AG04449 (cell line): ENCODE data around the gene ATAD2B.

ENCODE experiments used
- CTCF ChIA-PET: fragments of 350-600 bp; formaldehyde crosslinking; extraction: SDS; loops from one replicate; lab custom pipeline; 2021; ENCODE audit warnings: antibody characterized with exemption; lab: Yijun Ruan, JAX
- POLR2A ChIA-PET: fragments of 400-600, 350-600 bp; formaldehyde crosslinking; extraction: SDS; loops from one replicate; lab custom pipeline; 2020; ENCODE audit warnings: antibody characterized with exemption, inconsistent platforms; lab: Yijun Ruan, JAX
- DNase-seq: peaks from one replicate; pipeline ENCODE4 v3.0.0-alpha.2; 2010; ENCODE audit warnings: low read depth, low spot score
- H3K4me3 ChIP-seq: 2 replicates; pipeline ENCODE4 v1.5.1; 2011; ENCODE audit warnings: low read depth, mild to moderate bottlenecking, control low read depth, low read length
- TF ChIP-seq, protein P1 (sequence below): IDR thresholded peaks from one replicate; pipeline ENCODE4 v1.5.1; 2011; ENCODE audit warnings: mild to moderate bottlenecking, moderate library complexity, low read length, control low read depth, inconsistent platforms; ENCODE audit not compliant: insufficient read depth; ENCODE audit errors: missing control alignments

Gene ATAD2B

GRCh38 chr2:23918837-23919489 lies 8.0 kb downstream of the ATAD2B start:
- TF ChIP-seq, protein P1, sequence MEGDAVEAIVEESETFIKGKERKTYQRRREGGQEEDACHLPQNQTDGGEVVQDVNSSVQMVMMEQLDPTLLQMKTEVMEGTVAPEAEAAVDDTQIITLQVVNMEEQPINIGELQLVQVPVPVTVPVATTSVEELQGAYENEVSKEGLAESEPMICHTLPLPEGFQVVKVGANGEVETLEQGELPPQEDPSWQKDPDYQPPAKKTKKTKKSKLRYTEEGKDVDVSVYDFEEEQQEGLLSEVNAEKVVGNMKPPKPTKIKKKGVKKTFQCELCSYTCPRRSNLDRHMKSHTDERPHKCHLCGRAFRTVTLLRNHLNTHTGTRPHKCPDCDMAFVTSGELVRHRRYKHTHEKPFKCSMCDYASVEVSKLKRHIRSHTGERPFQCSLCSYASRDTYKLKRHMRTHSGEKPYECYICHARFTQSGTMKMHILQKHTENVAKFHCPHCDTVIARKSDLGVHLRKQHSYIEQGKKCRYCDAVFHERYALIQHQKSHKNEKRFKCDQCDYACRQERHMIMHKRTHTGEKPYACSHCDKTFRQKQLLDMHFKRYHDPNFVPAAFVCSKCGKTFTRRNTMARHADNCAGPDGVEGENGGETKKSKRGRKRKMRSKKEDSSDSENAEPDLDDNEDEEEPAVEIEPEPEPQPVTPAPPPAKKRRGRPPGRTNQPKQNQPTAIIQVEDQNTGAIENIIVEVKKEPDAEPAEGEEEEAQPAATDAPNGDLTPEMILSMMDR, result no peak
- POLR2A ChIA-PET, result no interaction called here
- CTCF ChIA-PET, result interaction anchor here (1.5 to 2.1 kb wide), 2 partner anchors 9 to 94 kb away, joined by 4 to 5 read pairs; partner anchors contain the start of gene ATAD2B
- H3K4me3 ChIP-seq, result no peak overlapping the region
- DNase-seq, result no peak

DNA sequence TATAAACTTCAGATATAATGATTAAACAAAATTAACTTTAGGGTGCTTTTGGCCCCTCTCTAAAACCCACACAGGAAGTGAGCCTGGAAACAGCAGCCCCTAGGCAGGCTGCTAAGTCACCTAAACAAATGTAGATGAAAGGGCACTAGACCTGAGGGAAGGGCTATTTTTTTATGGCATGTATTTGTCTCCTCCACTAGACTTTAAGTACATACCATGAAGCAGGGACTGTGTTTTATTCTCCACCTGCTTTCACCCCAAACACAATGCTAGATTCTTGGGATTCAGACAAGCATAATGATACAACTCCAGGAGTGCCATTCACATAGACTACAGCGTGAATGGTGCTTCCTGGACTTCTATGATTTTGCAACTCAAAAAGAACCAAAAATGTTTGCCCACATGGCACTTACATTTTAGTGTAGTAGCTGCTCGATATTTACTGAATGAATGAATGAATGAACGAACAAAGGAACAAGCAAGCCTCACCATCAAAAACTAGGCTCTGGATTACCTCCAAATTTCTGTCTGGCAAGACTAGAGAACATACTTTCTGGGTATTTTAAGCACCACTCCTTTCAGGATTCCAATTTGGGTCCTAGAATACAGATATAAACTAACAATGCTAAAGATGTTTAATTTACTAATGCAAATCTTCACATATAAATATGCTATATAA lies 10.1 kb downstream of the ATAD2B start:
- POLR2A ChIA-PET, result no interaction called here
- TF ChIP-seq, protein P1, result no peak
- H3K4me3 ChIP-seq, result no peak overlapping the region
- no peak for DNase-seq
- CTCF ChIA-PET, result no interaction called here

DNA sequence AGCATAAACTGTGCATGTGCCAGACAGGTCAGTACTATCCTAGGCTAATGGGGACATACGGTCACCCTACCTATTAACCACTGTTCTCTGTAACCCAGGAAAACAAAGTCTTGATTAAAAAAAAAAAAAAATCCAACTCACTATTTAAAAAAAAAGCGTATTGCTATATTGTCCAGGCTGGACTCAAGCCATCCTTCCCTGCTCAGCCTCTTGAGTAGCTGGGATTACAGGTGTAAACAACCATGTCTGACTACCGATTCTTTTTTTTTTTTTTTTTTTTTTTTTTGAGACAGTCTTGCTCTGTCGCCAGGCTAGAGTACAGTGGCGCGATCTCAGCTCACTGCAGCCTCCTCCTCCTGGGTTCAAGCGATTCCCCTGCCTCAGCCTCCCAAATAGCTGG lies 11.6 kb downstream of the ATAD2B start:
- POLR2A ChIA-PET, result interaction anchor here (0.7 to 1.3 kb wide), 2 partner anchors 12 to 207 kb away, joined by 4 to 9 read pairs; partner anchors contain the start of gene ATAD2B
- no peak overlapping the region for H3K4me3 ChIP-seq
- CTCF ChIA-PET, result interaction anchor here (1.7 kb wide), 1 partner anchor 11 kb away, joined by 7 read pairs; the partner anchor contains the start of gene ATAD2B
- DNase-seq, result no peak
- TF ChIP-seq, protein P1, result no peak

GRCh38 chr2:23912054-23912453 lies 14.9 kb downstream of the ATAD2B start:
- CTCF ChIA-PET, result interaction anchor here (4.3 kb wide), 1 partner anchor 14 kb away, joined by 24 read pairs; the partner anchor contains the start of gene ATAD2B
- POLR2A ChIA-PET, result no interaction called here
- DNase-seq, result no peak
- TF ChIP-seq, protein P1, result no peak
- H3K4me3 ChIP-seq, result no peak overlapping the region

GRCh38 chr2:23905155-23905554 lies 21.8 kb downstream of the ATAD2B start:
- POLR2A ChIA-PET, result interaction anchor here (1.3 kb wide), 1 partner anchor 22 kb away, joined by 3 read pairs; the partner anchor contains the start of gene ATAD2B
- TF ChIP-seq, protein P1, result no peak
- DNase-seq, result no peak
- CTCF ChIA-PET, result interaction anchor here (2.4 kb wide), 1 partner anchor 21 kb away, joined by 12 read pairs; the partner anchor contains the start of gene ATAD2B
- H3K4me3 ChIP-seq, result no peak overlapping the region

DNA sequence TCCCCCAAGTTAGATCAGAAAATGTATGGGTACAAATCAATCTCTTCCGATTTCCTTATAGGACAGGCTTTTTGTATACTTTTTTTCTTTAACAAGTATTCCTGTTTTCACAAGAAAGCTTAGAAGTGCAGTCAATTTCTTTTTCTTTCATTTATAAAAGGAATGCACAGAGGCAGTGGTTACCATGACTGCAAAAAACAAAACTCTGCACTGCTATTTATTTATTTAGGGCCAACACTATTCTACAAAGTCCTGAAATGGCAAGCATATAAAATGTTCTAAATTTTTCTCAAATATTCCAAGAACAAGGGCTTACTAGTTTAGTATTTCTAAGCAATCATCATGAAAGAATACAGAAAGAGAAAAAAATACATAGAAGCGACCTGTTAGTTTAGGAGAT lies 22.2 kb downstream of the ATAD2B start:
- TF ChIP-seq, protein P1, result no peak
- ChIA-PET POLR2A (interaction anchor here (1.3 kb wide), 1 partner anchor 22 kb away, joined by 3 read pairs; the partner anchor contains the start of gene ATAD2B), CTCF (interaction anchor here (2.4 kb wide), 1 partner anchor 22 kb away, joined by 12 read pairs; the partner anchor contains the start of gene ATAD2B)
- no peak overlapping the region for H3K4me3 ChIP-seq
- no peak for DNase-seq
